HCT116 (cell line): ENCODE data around the gene GNPDA2. TPM values are rescaled to one million over a fixed set of nuclear protein-coding genes. Genes with fewer than 3 reads are reported as not detected.

ENCODE experiments used
- ATAC-seq: fragments of 200-7000 bp; cut with Tn5 transposase; 2 replicates; pipeline ENCODE4 v1.9.1; 2020; ENCODE audit warnings: mild to moderate bottlenecking, moderate library complexity
- BruUV-seq: library from RNA; stranded (reverse); fragments of 400-500 nt; replicated peaks from 2 replicates; lab custom pipeline; 2021; lab: Mats Ljungman, UMichigan
- CTCF ChIA-PET: fragments of 300-600 bp; sonication (Branson Sonifier 250); formaldehyde crosslinking; loops from one replicate; lab custom pipeline; 2021; ENCODE audit warnings: antibody characterized with exemption; lab: Charles Lee
- POLR2A ChIA-PET: fragments of 300-600, 350-600 bp; sonication (Branson Sonifier 250); formaldehyde crosslinking; loops from one replicate; lab custom pipeline; 2021; ENCODE audit warnings: antibody characterized with exemption; lab: Charles Lee
- RAD21 ChIA-PET, 2 experiments: fragments of 300-600 bp; sonication (Branson Sonifier 250); formaldehyde crosslinking; loops; one replicate each; lab custom pipeline; 2023; ENCODE audit warnings: low total read pairs in 2 of 2; ENCODE audit not compliant: uncharacterized antibody in 2 of 2, unreplicated experiment in 2 of 2, low non-redundant PET in 1 of 2; lab: Charles Lee
- DNase-seq: peaks from one replicate; pipeline ENCODE4 v3.0.0-alpha.2; 2010; ENCODE audit warnings: low read depth, low spot score
- H2AFZ ChIP-seq: fragments of 200-600 bp; shearing (Covaris generic), sonication (generic); 2 replicates; pipeline ENCODE4 v1.6.1; 2017; ENCODE audit warnings: low read depth, mixed run types, mixed read lengths, antibody characterized with exemption, low read length; ENCODE audit not compliant: poor library complexity, severe bottlenecking
- H3K27ac ChIP-seq: 2 replicates; pipeline ENCODE4 v1.5.1; 2012; ENCODE audit warnings: low read depth, low read length
- H3K27me3 ChIP-seq: fragments of 200-600 bp; sonication (generic); 2 replicates; pipeline ENCODE4 v1.6.1; 2016; ENCODE audit warnings: mixed run types, low read length, mixed read lengths; ENCODE audit not compliant: insufficient read depth
- H3K36me3 ChIP-seq, 2 experiments: fragments of 200-500 bp in 1 of 2; fragments of 200-600 bp in 1 of 2; sonication (Bioruptor generic) in 1 of 2; sonication (generic) in 1 of 2; 2 replicates each; pipeline versions ENCODE4 v1.5.1 to v1.6.1; 2014 to 2016; ENCODE audit warnings: low read length in 2 of 2, inconsistent platforms in 1 of 2, mixed read lengths in 1 of 2, mixed run types in 1 of 2; ENCODE audit not compliant: insufficient read depth in 2 of 2, control insufficient read depth in 1 of 2
- H3K4me1 ChIP-seq, 2 experiments: fragments of 200-600 bp in 1 of 2; sonication (generic) in 1 of 2; 2 replicates each; pipeline versions ENCODE4 v1.5.1 to v1.6.1; 2012 to 2017; ENCODE audit warnings: low read length in 2 of 2, inconsistent platforms in 1 of 2, mild to moderate bottlenecking in 1 of 2, mixed read lengths in 1 of 2, mixed run types in 1 of 2, moderate library complexity in 1 of 2; ENCODE audit not compliant: insufficient read depth in 2 of 2, control insufficient read depth in 1 of 2
- H3K4me2 ChIP-seq: fragments of 200-600 bp; sonication (generic); 2 replicates; pipeline ENCODE4 v1.6.1; 2017; ENCODE audit warnings: mixed run types, low read length, mixed read lengths
- H3K4me3 ChIP-seq, 2 experiments: fragments of 200-600 bp in 1 of 2; sonication (generic) in 1 of 2; replicated peaks in 1 of 2; 2 replicates each; pipeline ENCODE4 v1.5.1; 2011 to 2016; ENCODE audit warnings: low read length in 2 of 2, control low read depth in 1 of 2, low read depth in 1 of 2, mild to moderate bottlenecking in 1 of 2, mixed read lengths in 1 of 2, mixed run types in 1 of 2
- H3K79me2 ChIP-seq: fragments of 200-600 bp; sonication (generic); 2 replicates; pipeline ENCODE4 v1.6.1; 2017; ENCODE audit warnings: mild to moderate bottlenecking, mixed run types, low read length, moderate library complexity, mixed read lengths; ENCODE audit not compliant: insufficient read depth
- H3K9ac ChIP-seq: fragments of 200-600 bp; sonication (generic); 2 replicates; pipeline ENCODE4 v1.6.1; 2016; ENCODE audit warnings: low read length, mixed read lengths
- H3K9me2 ChIP-seq: fragments of 200-600 bp; sonication (generic), shearing (Covaris generic); 2 replicates; pipeline ENCODE4 v1.6.1; 2017; ENCODE audit warnings: mixed run types, mild to moderate bottlenecking, moderate library complexity; ENCODE audit not compliant: insufficient read depth
- H3K9me3 ChIP-seq, 2 experiments: fragments of 200-500 bp in 1 of 2; fragments of 200-600 bp in 1 of 2; sonication (Bioruptor generic) in 1 of 2; sonication (generic) in 1 of 2; 2 replicates each; pipeline ENCODE4 v1.6.1; 2014 to 2017; ENCODE audit warnings: low read length in 2 of 2, mixed read lengths in 2 of 2, inconsistent platforms in 1 of 2, low read depth in 1 of 2, mild to moderate bottlenecking in 1 of 2, mixed run types in 1 of 2, moderate library complexity in 1 of 2; ENCODE audit not compliant: control insufficient read depth in 1 of 2, insufficient read depth in 1 of 2
- H4K20me1 ChIP-seq: fragments of 200-600 bp; sonication (generic), shearing (Covaris generic); 2 replicates; pipeline ENCODE4 v1.6.1; 2017; ENCODE audit warnings: mixed run types, mild to moderate bottlenecking, moderate library complexity; ENCODE audit not compliant: insufficient read depth
- ATF3 ChIP-seq: IDR thresholded peaks from 2 replicates; pipeline ENCODE4 v1.6.1; 2012
- CEBPB ChIP-seq: IDR thresholded peaks from 2 replicates; pipeline ENCODE4 v1.6.1; 2012; ENCODE audit warnings: low read depth
- CTCF ChIP-seq, 3 experiments: fragments of 200-600 bp in 1 of 3; sonication (generic) in 1 of 3; IDR thresholded peaks in 2 of 3; conservative IDR thresholded peaks in 1 of 3; 2 replicates each; pipeline ENCODE4 v1.5.1; 2012 to 2017; ENCODE audit warnings: low read depth in 2 of 3, low read length in 2 of 3, antibody characterized with exemption in 1 of 3, borderline replicate concordance in 1 of 3, control low read depth in 1 of 3, mild to moderate bottlenecking in 1 of 3, mixed read lengths in 1 of 3, mixed run types in 1 of 3, moderate library complexity in 1 of 3; ENCODE audit not compliant: insufficient read depth in 1 of 3
- EGR1 ChIP-seq: IDR thresholded peaks from 2 replicates; pipeline ENCODE4 v1.6.1; 2012; ENCODE audit warnings: low read depth
- ELF1 ChIP-seq: IDR thresholded peaks from 2 replicates; pipeline ENCODE4 v1.6.1; 2012; ENCODE audit warnings: low read depth, borderline replicate concordance
- EZH2 ChIP-seq: fragments of 200-600 bp; sonication (generic); IDR thresholded peaks from 2 replicates; pipeline ENCODE4 v1.6.1; 2017; ENCODE audit warnings: antibody characterized with exemption, mixed run types
- FOSL1 ChIP-seq: IDR thresholded peaks from 2 replicates; pipeline ENCODE4 v1.6.1; 2012; ENCODE audit warnings: low read depth
- MAX ChIP-seq: IDR thresholded peaks from 2 replicates; pipeline ENCODE4 v1.6.1; 2012
- POLR2A ChIP-seq: IDR thresholded peaks from 2 replicates; pipeline ENCODE4 v1.7.0; 2011; ENCODE audit warnings: borderline replicate concordance; ENCODE audit not compliant: insufficient read depth, insufficient read length; ENCODE audit errors: extremely low read depth
- POLR2AphosphoS5 ChIP-seq: IDR thresholded peaks from 2 replicates; pipeline ENCODE4 v1.6.1; 2011; ENCODE audit warnings: mild to moderate bottlenecking, low read depth, low read length, moderate library complexity
- RAD21 ChIP-seq: IDR thresholded peaks from 2 replicates; pipeline ENCODE4 v1.6.1; 2012; ENCODE audit warnings: low read depth, mild to moderate bottlenecking
- REST ChIP-seq: IDR thresholded peaks from 2 replicates; pipeline ENCODE4 v1.6.1; 2012; ENCODE audit warnings: low read depth
- SIN3A ChIP-seq: IDR thresholded peaks from 2 replicates; pipeline ENCODE4 v1.6.1; 2012; ENCODE audit warnings: low read depth
- SP1 ChIP-seq: IDR thresholded peaks from 2 replicates; pipeline ENCODE4 v1.6.1; 2012; ENCODE audit warnings: low read depth
- TCF7L2 ChIP-seq: IDR thresholded peaks from 2 replicates; pipeline ENCODE4 v1.7.0; 2011; ENCODE audit warnings: borderline replicate concordance, inconsistent platforms; ENCODE audit not compliant: insufficient read depth, insufficient read length; ENCODE audit errors: extremely low read depth
- YY1 ChIP-seq: IDR thresholded peaks from 2 replicates; pipeline ENCODE4 v1.6.1; 2011; ENCODE audit warnings: low read length, low read depth, moderate library complexity, mild to moderate bottlenecking; ENCODE audit not compliant: insufficient replicate concordance; ENCODE audit errors: extremely low read depth
- ZFX ChIP-seq: fragments of 450-650 bp; IDR thresholded peaks from 2 replicates; pipeline ENCODE4 v1.6.1; 2017
- ZNF274 ChIP-seq: fragments of 200-500 bp; sonication (Bioruptor generic); IDR thresholded peaks from 2 replicates; pipeline ENCODE4 v1.6.1; 2014; ENCODE audit warnings: mild to moderate bottlenecking, low read depth, low read length, inconsistent platforms
- intact Hi-C: fragments of 100-400 bp; cut with micrococcal nuclease; formaldehyde crosslinking; loops from 2 replicates; pipeline ENCODE4 v1.10.0; 2022
- total RNA-seq: library from RNA; stranded (reverse); gene quantifications from one replicate; pipeline ENCODE4 v1.2.1, GENCODE V29; 2021; ENCODE audit not compliant: unreplicated experiment

Gene GNPDA2
- total RNA-seq, 1 experiment from 2014 or later, result 15.8 TPM

GRCh38 chr4:44766453-44766852 lies 40.1 kb upstream of the GNPDA2 start:
- Histone ChIP-seq H2AFZ (no peak overlapping the region), H3K4me2 (no peak overlapping the region), H3K36me3 (no peaks in the 10 kb centered on the region), H3K79me2 (no peaks in the 10 kb centered on the region), H3K4me1 (no peaks in the 10 kb centered on the region), H3K27ac (no peak overlapping the region), H3K27me3 (no peaks in the 10 kb centered on the region), H3K4me3 (no peak overlapping the region), H3K9me3 (no peaks in the 10 kb centered on the region), H3K9me2 (no peaks in the 10 kb centered on the region), H3K9ac (no peak overlapping the region), H4K20me1 (no peaks in the 10 kb centered on the region)
- ATAC-seq (no peak), DNase-seq (no peak)
- ChIA-PET CTCF (no interaction called here), POLR2A (no interaction called here), RAD21 (no interaction called here)
- intact Hi-C loops, result no loop called here
- no peak for TF ChIP-seq POLR2A
- no TSS peak for BruUV-seq

GRCh38 chr4:44765116-44765515 lies 38.8 kb upstream of the GNPDA2 start:
- no peaks in the 10 kb centered on the region for H3K4me1 ChIP-seq
- POLR2A ChIA-PET, result no interaction called here
- H4K20me1 ChIP-seq, result no peaks in the 10 kb centered on the region
- H3K9me3 ChIP-seq, result no peaks in the 10 kb centered on the region
- H3K9ac ChIP-seq, result no peak overlapping the region
- no peaks in the 10 kb centered on the region for H3K9me2 ChIP-seq
- no peak for DNase-seq
- H2AFZ ChIP-seq, result no peak overlapping the region
- H3K4me3 ChIP-seq, result no peak overlapping the region
- H3K36me3 ChIP-seq, result no peaks in the 10 kb centered on the region
- no TSS peak for BruUV-seq
- no peaks in the 10 kb centered on the region for H3K79me2 ChIP-seq
- CTCF ChIA-PET, result no interaction called here
- H3K27ac ChIP-seq, result no peak overlapping the region
- H3K27me3 ChIP-seq, result no peaks in the 10 kb centered on the region
- no peak for ATAC-seq
- intact Hi-C loops, result no loop called here
- RAD21 ChIA-PET, result no interaction called here
- H3K4me2 ChIP-seq, result no peak overlapping the region
- no peak for TF ChIP-seq CEBPB
- TF ChIP-seq POLR2AphosphoS5, result no peak
- no peak for TF ChIP-seq SP1
- no peak for TF ChIP-seq FOSL1
- TF ChIP-seq ZFX, result no peak
- no peak for TF ChIP-seq EGR1
- no peak for TF ChIP-seq CTCF (IDR thresholded peaks at IDR 0.05 in 2 of 3, conservative IDR thresholded peaks at IDR 0.05 in 1 of 3; ENCODE audit: borderline replicate concordance in 1 of 3, insufficient read depth in 1 of 3, low read depth in 2 of 3, low read length in 2 of 3)
- TF ChIP-seq ATF3, result no peak
- TF ChIP-seq RAD21, result no peak
- no peak for TF ChIP-seq SIN3A
- TF ChIP-seq ZNF274, result no peak
- no peak for TF ChIP-seq EZH2
- no peak for TF ChIP-seq MAX
- no peak for TF ChIP-seq ELF1
- TF ChIP-seq YY1, result no peak
- TF ChIP-seq REST, result no peak
- no peak for TF ChIP-seq TCF7L2
